A549 (cell line): ENCODE results near the gene PHGDH. TPM values are rescaled to one million over a fixed set of nuclear protein-coding genes. Genes with fewer than 3 reads are reported as not detected.
A peak's percentile ranks its signal among the peaks of the same experiment; 100 is the strongest.

Experiments
- ATAC-seq, 2 experiments: fragments of 200-7000 bp in 1 of 2; fragments of >200 bp in 1 of 2; cut with Nextera tagmentation in 1 of 2; cut with Tn5 transposase in 1 of 2; 3 replicates each; pipeline versions ENCODE4 v1.8.0 to v1.9.1; 2018 to 2020; ENCODE audit warnings: mild to moderate bottlenecking in 1 of 2, moderate library complexity in 1 of 2
- CTCF ChIA-PET: fragments of 300-600 bp; sonication (Branson Sonifier 250); formaldehyde crosslinking; extraction: SDS; loops from one replicate; lab custom pipeline; 2021; ENCODE audit warnings: antibody characterized with exemption, inconsistent platforms; lab: Yijun Ruan, JAX
- POLR2A ChIA-PET: fragments of 350-600 bp; formaldehyde crosslinking; extraction: SDS; loops from one replicate; lab custom pipeline; 2021; ENCODE audit warnings: antibody characterized with exemption, inconsistent platforms; lab: Yijun Ruan, JAX
- DNase-seq, 2 experiments: peaks; one replicate each; pipeline versions ENCODE4 v3.0.0 to v3.0.0-alpha.2; 2011 to 2016; ENCODE audit warnings: low read depth in 1 of 2, low spot score in 1 of 2
- FAIRE-seq: peaks from 2 replicates; lab custom pipeline; 2011; peaks lifted over from hg19 to GRCh38; lab: Jason Lieb, UNC
- H3K27ac ChIP-seq, 2 experiments: fragments of >200 bp; sonication (Bioruptor Twin); formaldehyde crosslinking; 3 replicates each; pipeline ENCODE4 v1.5.1; 2016 to 2017
- H3K4me1 ChIP-seq: fragments of >200 bp; sonication (Bioruptor Twin); formaldehyde crosslinking; 3 replicates; pipeline ENCODE4 v1.6.1; 2016
- H3K4me2 ChIP-seq: fragments of >200 bp; sonication (Bioruptor Twin); formaldehyde crosslinking; 3 replicates; pipeline ENCODE4 v1.6.1; 2016
- H3K4me3 ChIP-seq: fragments of >200 bp; sonication (Bioruptor Twin); formaldehyde crosslinking; 3 replicates; pipeline ENCODE4 v1.5.1; 2016
- H3K9me3 ChIP-seq: fragments of >200 bp; sonication (Bioruptor Twin); formaldehyde crosslinking; 3 replicates; pipeline ENCODE4 v1.6.1; 2016
- BCL3 ChIP-seq: fragments of >200 bp; sonication (Bioruptor Twin); formaldehyde crosslinking; IDR thresholded peaks from 3 replicates; pipeline ENCODE4 v1.6.1; 2016
- CBX8 ChIP-seq: fragments of 200-600 bp; sonication (generic); IDR thresholded peaks from 2 replicates; pipeline ENCODE4 v1.6.1; 2016
- CEBPB ChIP-seq, 2 experiments: fragments of >200 bp in 1 of 2; sonication (Bioruptor Twin) in 1 of 2; formaldehyde crosslinking in 1 of 2; IDR thresholded peaks; 2 replicates each; pipeline ENCODE4 v1.6.1; 2012 to 2016
- CHD2 ChIP-seq: fragments of 150-350 bp; IDR thresholded peaks from 2 replicates; pipeline ENCODE4 v1.6.1; 2014; ENCODE audit warnings: low read length; ENCODE audit not compliant: partially characterized antibody
- EHMT2 ChIP-seq: fragments of 200-600 bp; sonication (generic); IDR thresholded peaks from 2 replicates; pipeline ENCODE4 v1.6.1; 2016; ENCODE audit warnings: antibody characterized with exemption, low read depth, mild to moderate bottlenecking, moderate library complexity
- ELK1 ChIP-seq: fragments of 150-350 bp; IDR thresholded peaks from 2 replicates; pipeline ENCODE4 v1.6.1; 2014; ENCODE audit warnings: low read depth, mild to moderate bottlenecking, low read length
- EP300 ChIP-seq, 2 experiments: fragments of >200 bp; sonication (Bioruptor Twin); formaldehyde crosslinking; IDR thresholded peaks; 2 replicates in 1 of 2; 3 replicates in 1 of 2; pipeline ENCODE4 v1.6.1; 2016 to 2017
- ESRRA ChIP-seq: fragments of 150-350 bp; IDR thresholded peaks from 2 replicates; pipeline ENCODE4 v1.6.1; 2014; ENCODE audit warnings: mild to moderate bottlenecking, low read length, borderline replicate concordance
- HDAC2 ChIP-seq: fragments of 200-600 bp; sonication (generic); IDR thresholded peaks from 2 replicates; pipeline ENCODE4 v1.6.1; 2016
- HMGXB4 ChIP-seq: fragments of 250-450 bp; sonication (Bioruptor Pico); IDR thresholded peaks from 2 replicates; pipeline ENCODE4 v1.5.0; 2021; ENCODE audit warnings: mild to moderate bottlenecking, moderate library complexity, borderline replicate concordance
- JUN ChIP-seq, 2 experiments: fragments of >200 bp; sonication (Bioruptor Twin); formaldehyde crosslinking; IDR thresholded peaks; 2 replicates in 1 of 2; 3 replicates in 1 of 2; pipeline ENCODE4 v1.6.1; 2016 to 2017
- JUNB ChIP-seq: fragments of >200 bp; sonication (Bioruptor Twin); formaldehyde crosslinking; IDR thresholded peaks from 2 replicates; pipeline ENCODE4 v1.6.1; 2016
- MAZ ChIP-seq: fragments of 150-350 bp; IDR thresholded peaks from 2 replicates; pipeline ENCODE4 v1.6.1; 2014; ENCODE audit warnings: antibody characterized with exemption, low read depth, low read length, borderline replicate concordance
- MYC ChIP-seq: IDR thresholded peaks from 2 replicates; pipeline ENCODE4 v1.6.1; 2012; ENCODE audit warnings: mild to moderate bottlenecking, inconsistent platforms, low read length, improper control_type of control experiment, borderline replicate concordance
- POLR2AphosphoS2 ChIP-seq: conservative IDR thresholded peaks from 2 replicates; pipeline ENCODE4 v1.6.1; 2012; ENCODE audit warnings: low read length, improper control_type of control experiment, inconsistent platforms
- RAD21 ChIP-seq, 2 experiments: fragments of >200 bp in 1 of 2; sonication (Bioruptor Twin) in 1 of 2; formaldehyde crosslinking in 1 of 2; IDR thresholded peaks in 1 of 2; conservative IDR thresholded peaks in 1 of 2; 2 replicates in 1 of 2; 3 replicates in 1 of 2; pipeline ENCODE4 v1.6.1; 2012 to 2018; ENCODE audit warnings: inconsistent platforms in 1 of 2
- RCOR1 ChIP-seq: fragments of 150-350 bp; IDR thresholded peaks from 2 replicates; pipeline ENCODE4 v1.6.1; 2014; ENCODE audit warnings: antibody characterized with exemption, low read length, low read depth
- REST ChIP-seq: fragments of 200-600 bp; sonication (generic); IDR thresholded peaks from 2 replicates; pipeline ENCODE4 v1.6.1; 2016; ENCODE audit warnings: antibody characterized with exemption, mild to moderate bottlenecking, moderate library complexity
- RFX5 ChIP-seq: fragments of 450-650 bp; IDR thresholded peaks from 2 replicates; pipeline ENCODE4 v1.7.1; 2014; ENCODE audit warnings: antibody characterized with exemption, mild to moderate bottlenecking, moderate library complexity
- RNF2 ChIP-seq: fragments of 200-600 bp; sonication (generic); IDR thresholded peaks from 2 replicates; pipeline ENCODE4 v1.6.1; 2016; ENCODE audit warnings: low read depth, mild to moderate bottlenecking, antibody characterized with exemption, moderate library complexity, borderline replicate concordance
- TFCP2L1 ChIP-seq: fragments of 250-450 bp; sonication (Bioruptor Pico); IDR thresholded peaks from 2 replicates; pipeline ENCODE4 v1.5.0; 2021; ENCODE audit warnings: mild to moderate bottlenecking
- USF2 ChIP-seq: fragments of 450-650 bp; IDR thresholded peaks from 2 replicates; pipeline ENCODE4 v1.6.1; 2014; ENCODE audit warnings: antibody characterized with exemption
- ZC3H11A ChIP-seq: fragments of 450-650 bp; IDR thresholded peaks from 2 replicates; pipeline ENCODE4 v1.6.1; 2014; ENCODE audit warnings: antibody characterized with exemption, mild to moderate bottlenecking
- WGBS: methylation state at CpG from one replicate; pipeline ENCODE4 v1.1.6; 2017; ENCODE audit errors: missing lambda C conversion rate; 5-methylcytosine and 5-hydroxymethylcytosine counted together
- polyA plus RNA-seq, 4 experiments: library from polyadenylated mRNA; depleted of rRNA in 3 of 4; stranded (reverse); fragments of >200 nt; fragmentation: RNase III in 1 of 4; extraction: RNeasy Plus Mini Kit Qiagen cat#74134 plus additional on column Dnase treatment in 1 of 4; gene quantifications; 2 replicates in 3 of 4; 3 replicates in 1 of 4; pipeline ENCODE4 v1.2.3, GENCODE V29; 2011 to 2017

PHGDH gene
- polyA plus RNA-seq, 2 of the 4 experiments (the other 2 are of a cell fraction), result 41.4 to 65.6 TPM

- TF ChIP-seq HMGXB4 (CRISPR knock-in tag) (no peak), BCL3 (no peak), TFCP2L1 (CRISPR knock-in tag) (no peak), CHD2 (no peak), RAD21 (conservative IDR thresholded peaks at IDR 0.05 in 1 of 2, IDR thresholded peaks at IDR 0.05 in 1 of 2) (no peak)
- TF ChIP-seq, all 56 proteins: peak for 0
Measured at GRCh38 chr1:119742677-119743076, 30.9 kb downstream of the PHGDH start (continued).

GRCh38 chr1:119743308-119743707, 31.6 kb downstream of the PHGDH start:
- DNase-seq (no peak), FAIRE-seq (no peak), ATAC-seq (peak in 1 of 2 experiments; percentile 35; a peak in 1 of 6 replicates)
- Histone ChIP-seq H3K4me2 (no peak overlapping the region), H3K4me3 (no peak overlapping the region), H3K4me1 (no peaks in the 10 kb centered on the region), H3K9me3 (no peaks in the 10 kb centered on the region), H3K27ac (no peak overlapping the region)
- POLR2A ChIA-PET, result no interaction called here
- TF ChIP-seq USF2 (no peak), ELK1 (no peak), MAZ (no peak), JUNB (no peak), MYC (no peak), EHMT2 (no peak), RFX5 (no peak), HDAC2 (no peak), RNF2 (no peak), ESRRA (no peak), CEBPB (IDR thresholded peaks at IDR 0.05) (no peak), EP300 (IDR thresholded peaks at IDR 0.05) (no peak), RAD21 (conservative IDR thresholded peaks at IDR 0.05 in 1 of 2, IDR thresholded peaks at IDR 0.05 in 1 of 2) (no peak), JUN (IDR thresholded peaks at IDR 0.05) (no peak), REST (no peak), RCOR1 (no peak), ZC3H11A (no peak), POLR2AphosphoS2 (no peak), TFCP2L1 (CRISPR knock-in tag) (no peak), CBX8 (no peak)
- WGBS, result no CpG with 5 or more reads among the region's 3 CpGs
- CTCF ChIA-PET, result interaction anchor here (0.8 to 4.2 kb wide), 13 partner anchors 9 to 79 kb away, joined by 3 to 32 read pairs (median 6); partner anchors contain the start of gene PHGDH
